Measurements from ENCODE around the gene NFYB.
"Not testable (repeated sequence)": the region's sequence is repeated elsewhere in the genome, so short reads cannot be mapped to it uniquely, and the experiment has no call there.

The NFYB gene

DNA sequence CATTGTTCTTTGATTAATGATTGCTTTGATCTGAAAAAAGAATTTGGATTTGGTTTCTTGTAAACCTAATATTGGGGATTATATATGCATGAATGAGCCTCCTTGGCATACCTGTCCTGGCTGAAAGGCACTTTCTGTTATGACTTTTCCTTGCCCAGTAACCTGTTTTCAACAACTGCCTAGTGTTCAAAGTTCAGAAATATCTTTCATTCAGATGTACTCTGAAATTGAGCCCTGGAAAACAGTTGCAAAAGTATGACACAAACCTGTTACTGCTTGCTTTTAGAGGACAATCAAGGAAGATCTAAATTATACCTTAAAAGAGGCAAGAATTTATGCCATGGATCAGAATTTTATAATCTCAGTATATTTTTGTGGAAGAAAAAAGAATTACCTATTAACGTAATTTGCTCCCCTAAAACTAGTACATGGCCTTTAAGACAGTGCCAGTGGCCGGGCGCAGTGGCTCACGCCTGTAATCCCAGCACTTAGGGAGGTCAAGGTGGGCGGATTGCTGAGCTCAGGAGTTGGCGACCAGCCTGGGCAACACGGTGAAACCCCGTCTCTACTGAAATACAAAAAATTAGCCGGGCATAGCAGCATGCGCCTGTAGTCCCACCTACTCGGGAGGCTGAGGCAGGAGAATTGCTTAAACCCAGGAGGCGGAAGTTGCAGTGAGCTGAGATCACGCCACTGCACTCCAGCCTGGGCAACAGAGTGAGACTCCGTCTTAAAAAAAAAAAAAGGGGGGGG lies 23.0 kb downstream of the NFYB start:
- DNase-seq, result not testable (repeated sequence)

DNA sequence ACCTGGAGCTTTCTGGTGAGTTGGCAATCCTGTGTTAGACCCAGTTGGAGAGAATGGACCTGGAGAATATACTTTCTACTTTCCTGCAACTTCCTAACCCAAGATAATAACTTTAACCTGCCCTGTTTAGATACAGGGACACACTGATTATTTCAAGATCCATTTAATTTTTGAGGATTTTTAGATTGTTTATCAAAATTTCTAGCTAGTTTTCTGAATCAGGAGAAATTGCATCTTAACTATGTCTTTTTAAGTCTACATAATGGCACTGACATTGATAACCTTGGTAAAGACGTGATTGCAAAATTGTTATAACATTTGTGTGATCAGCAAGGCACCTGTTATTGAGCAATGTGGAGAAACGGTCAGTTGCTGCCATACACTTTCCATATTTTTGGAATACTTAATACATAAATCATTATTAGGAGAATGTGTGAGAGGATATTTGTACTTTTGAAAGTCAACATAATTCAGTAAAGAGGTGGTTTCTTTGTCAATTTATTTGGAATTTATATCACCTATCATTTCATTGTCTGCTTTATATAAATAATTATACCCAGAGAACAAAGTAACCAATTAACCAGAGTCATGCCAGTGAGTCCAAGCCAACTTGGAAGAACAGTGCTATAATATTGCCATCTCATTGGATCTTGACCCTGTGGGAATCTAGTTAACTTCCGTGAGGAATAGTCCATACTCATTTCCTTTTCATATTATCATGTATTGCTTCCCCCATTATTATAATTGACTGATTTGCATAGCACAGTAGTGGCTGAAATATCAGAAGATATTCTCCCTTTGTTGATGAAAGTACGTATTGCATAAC lies 28.4 kb downstream of the NFYB start:
- no peak for DNase-seq

GRCh38 chr12:104108755-104109445 lies 29.1 kb downstream of the NFYB start:
- DNase-seq, result peak; percentile 81 to 91 (median 86)

DNA sequence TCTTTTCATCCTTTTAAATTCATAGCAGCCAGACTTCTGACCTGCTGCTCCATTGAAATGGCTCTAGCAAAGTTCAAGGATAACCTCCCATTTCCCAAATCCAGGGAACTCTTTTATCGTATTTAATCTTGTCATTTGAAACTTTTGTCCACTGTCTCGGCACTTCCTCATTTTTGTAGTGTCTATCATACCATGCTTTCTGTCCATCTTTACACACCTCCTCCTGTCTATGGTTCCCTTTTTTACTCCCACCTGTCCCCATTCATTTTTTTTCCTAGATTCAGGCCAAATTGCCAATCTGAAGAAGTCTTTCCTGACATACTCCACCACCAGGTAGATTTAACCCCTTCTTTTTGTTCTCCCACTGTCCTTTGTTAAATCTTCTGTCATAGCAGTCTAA lies 31.0 kb downstream of the NFYB start:
- no peak for DNase-seq

DNA sequence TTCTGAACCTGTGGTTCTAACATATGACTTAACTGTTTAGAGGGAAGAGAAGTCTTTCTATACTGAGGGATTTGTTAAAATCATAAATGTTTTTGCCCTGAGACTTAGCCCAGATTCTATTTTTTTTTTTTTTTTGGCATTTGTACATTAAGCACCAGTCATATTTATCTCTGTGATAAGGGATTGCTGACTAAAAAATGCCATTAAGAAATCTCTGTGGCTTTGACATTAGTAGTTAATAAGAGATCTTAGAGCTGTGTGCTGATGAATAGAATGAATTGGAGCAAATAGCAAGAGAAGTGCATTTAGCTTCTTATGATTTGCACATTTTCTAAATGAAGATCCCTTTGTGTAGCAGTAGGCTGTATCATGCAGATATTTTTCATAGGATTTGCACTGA lies 32.5 kb downstream of the NFYB start:
- no peak for DNase-seq

GRCh38 chr12:104097954-104098353 lies 40.1 kb downstream of the NFYB start:
- no peak for DNase-seq

GRCh38 chr12:104095289-104095688 lies 42.7 kb downstream of the NFYB start:
- no peak for DNase-seq

DNA sequence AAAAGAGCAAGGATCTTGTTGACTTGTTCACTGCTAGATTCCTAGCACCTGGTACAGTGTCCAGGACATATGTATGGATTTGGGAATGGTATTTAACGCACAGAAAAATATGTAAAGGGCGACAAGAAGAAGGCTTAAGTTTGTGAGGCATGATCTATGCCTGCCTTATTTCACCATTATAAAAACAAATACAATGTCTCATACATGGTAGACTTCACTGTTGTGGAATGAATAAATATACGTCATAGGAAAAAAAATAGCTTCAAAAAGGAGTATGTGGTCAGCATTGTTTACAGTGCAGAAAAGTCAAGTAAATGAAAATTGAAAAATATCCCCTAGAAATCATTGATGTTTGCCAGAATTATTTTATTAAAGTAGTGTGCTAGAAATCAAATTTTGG lies 43.7 kb downstream of the NFYB start:
- no peak for DNase-seq

- no peak for DNase-seq
Measured at GRCh38 chr12:104091136-104091535, 46.9 kb downstream of the NFYB start.

DNA sequence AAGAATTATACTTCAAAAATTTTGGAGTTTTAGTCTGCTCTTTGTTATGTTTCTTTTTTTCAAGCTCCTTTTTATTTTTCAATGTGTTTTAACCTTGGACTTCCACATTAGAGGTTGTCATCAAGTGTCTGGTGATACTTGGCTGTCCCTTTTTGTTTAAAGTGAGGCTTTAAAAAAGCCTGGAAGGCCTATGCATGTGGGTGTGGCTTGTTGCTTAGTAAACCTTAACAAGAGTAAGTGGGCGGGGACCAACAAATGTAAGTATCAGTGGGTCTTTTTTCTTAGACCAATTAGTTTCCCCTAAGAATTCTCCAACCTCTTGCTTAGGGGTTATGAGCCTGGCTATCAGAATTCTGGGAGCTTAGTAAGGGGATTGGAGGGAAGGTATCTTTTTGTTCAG lies 47.3 kb downstream of the NFYB start:
- DNase-seq, result no peak

DNA sequence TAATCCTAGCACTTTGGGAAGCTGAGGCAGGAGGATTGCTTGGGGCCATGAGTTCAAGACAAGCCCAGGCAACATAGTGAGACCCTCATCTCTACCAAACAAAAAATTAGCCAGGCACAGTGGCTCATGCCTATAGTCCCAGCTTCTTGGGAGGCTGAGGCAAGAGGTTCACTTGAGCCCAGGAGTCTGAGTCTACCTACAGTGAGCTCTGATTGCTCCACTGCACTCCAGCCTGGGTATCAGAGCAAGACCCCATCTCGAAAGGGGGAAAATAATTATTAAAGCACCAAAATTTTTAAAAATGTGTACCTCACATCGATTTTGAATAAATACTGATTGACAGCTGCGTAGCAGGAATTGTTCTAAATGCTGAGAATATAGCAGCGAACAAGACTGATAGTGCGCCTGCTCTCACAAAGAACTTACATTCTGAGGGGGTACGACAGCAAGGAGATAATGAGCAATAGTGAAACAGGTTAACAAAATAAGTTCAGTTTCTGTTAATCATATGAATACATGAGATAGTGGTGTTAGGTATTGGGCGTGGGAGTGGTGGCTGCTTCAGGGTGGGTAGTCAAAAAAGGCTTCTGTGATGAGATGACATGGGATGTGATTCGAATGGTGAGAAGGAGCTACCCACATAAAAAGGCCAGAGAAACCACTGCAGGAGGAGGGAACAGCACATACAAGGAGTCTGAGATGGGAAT lies 54.1 kb downstream of the NFYB start:
- DNase-seq, result no peak

DNA sequence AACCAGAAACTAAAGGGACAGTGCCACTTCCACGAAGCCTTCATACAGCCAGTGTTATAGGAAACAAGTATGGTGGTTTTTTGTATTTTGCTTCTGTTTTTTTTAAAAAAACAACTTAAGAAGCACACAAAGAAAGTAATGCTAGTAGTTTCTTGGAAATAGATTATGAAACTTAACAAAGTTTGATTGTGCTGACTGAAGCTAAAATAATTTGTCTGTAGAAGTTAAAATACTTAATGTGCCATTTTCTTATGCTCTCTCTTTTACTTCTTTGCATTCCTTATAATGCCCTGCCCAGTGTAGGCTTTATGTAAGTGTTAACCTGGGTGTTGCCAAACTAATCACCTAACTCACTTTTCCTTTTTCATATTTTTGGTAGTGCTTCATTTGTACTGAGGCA lies 57.2 kb downstream of the NFYB start:
- no peak for DNase-seq

- DNase-seq, result no peak
Measured at GRCh38 chr12:104079024-104079423, 59.0 kb downstream of the NFYB start.

- no peak for DNase-seq
Measured at GRCh38 chr12:104073699-104074098, 64.3 kb downstream of the NFYB start.

DNA sequence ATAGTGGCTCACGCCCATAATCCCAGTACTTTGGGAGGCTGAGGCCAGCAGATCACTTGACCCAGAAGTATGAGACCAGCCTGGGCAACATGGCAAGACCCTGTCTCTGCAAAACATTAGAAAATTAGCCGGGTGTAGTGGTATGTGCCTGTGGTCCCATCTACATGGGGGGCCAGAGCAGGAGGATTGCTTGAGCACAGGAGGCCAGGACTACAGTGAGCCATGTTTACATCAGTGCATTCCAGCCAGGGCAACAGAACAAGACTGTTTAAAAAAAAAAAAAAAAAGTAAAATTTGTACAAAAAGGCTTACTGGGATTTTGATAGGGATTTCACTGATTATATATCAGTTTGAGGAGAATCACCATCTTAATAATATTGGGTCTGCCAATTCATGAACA lies 65.9 kb downstream of the NFYB start:
- DNase-seq, result no peak
